HG03469 (cell line): Measurements from ENCODE around the gene IFRD2.
"Not testable (repeated sequence)": the region's sequence is repeated elsewhere in the genome, so short reads cannot be mapped to it uniquely, and the experiment has no call there.

Experiments used
- ATAC-seq: cut with Tn5 transposase; IDR thresholded peaks from one replicate; pipeline ENCODE4 v1.9.1; 2021; ENCODE audit warnings: mild to moderate bottlenecking, moderate library complexity, moderate number of reproducible peaks; ENCODE audit not compliant: unreplicated experiment

IFRD2 gene

GRCh38 chr3:50268703-50269451 lies 23.4 kb downstream of the IFRD2 start, which contains the start of gene SEMA3B:
Gene SEMA3B (plus strand): TSS chr3:50269147. CDS start chr3:50269241, 94 bp downstream.
- ATAC-seq: no peak

DNA sequence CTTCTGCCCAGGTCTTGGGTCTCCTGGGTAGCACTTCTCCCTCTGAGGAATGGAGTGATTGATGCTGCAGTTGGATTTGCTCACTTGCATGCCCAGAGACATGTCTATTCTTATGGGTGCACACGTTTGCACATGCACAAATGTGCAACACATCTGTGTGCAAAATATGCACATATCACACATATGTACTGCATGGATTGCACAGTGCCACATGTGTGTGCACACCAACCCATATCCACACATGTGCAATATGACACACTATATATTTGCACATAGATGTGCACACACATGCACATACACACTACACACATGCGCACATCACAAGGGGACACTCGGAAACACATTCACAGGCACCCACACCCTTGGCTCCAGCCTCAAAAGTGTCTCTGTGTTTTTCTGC lies 24.0 kb downstream of the IFRD2 start:
- no peak for ATAC-seq

DNA sequence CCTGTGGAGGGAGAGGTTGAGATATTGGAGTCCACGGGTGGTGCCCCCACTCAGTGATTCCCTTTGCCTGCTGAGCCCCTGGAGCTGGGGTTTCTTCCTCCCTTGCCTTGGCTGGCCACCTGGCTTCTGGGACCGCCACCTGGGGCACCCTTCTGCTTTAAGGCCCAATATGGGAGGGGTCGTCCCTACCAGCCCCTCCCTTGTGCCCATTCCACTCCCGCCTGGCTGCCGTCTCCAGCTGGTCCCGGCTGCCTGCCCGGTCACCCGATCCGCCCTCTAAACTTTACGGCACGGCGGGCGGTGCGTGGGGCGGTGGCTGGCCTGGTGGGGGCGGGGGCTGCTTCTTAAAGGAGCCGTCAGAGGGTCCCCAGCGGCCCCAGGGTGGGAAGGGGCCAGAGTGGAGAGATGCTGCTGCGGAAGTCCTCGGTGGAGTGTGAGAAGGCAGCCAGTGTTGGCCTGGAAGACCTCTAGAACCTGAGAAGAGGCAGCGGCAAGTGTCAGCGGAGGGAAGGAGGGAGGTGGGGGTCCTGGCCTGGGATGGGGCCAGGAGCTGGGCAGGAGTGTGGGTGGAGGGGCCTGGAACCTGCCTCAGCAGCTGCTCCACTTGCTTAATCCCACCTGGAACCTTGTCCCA lies 24.8 kb downstream of the IFRD2 start:
- no peak for ATAC-seq

GRCh38 chr3:50266836-50267235 lies 25.4 kb downstream of the IFRD2 start:
- ATAC-seq: no peak

DNA sequence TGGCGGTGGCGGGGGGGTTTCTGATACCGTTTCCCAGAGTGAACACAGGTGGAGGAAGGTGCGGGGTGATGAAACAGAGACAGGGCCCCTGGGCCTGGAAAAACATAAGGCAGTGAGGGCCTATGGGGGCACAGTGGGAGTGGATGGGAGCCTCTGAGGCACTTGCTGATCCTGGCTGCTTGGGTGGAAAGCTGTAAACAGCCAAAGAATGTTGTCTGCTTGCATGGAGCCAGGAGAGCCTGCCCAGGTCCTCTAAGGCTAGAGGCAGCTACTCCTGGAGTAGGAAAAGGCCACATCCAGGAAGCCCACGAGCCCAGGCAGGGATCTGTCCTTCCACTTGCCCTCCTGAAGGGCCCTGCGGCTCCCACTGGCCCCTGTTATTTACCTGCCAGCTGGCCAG lies 26.2 kb downstream of the IFRD2 start:
- ATAC-seq: no peak

GRCh38 chr3:50265571-50265970 lies 26.7 kb downstream of the IFRD2 start:
- no peak for ATAC-seq

GRCh38 chr3:50264964-50265485 lies 27.2 kb downstream of the IFRD2 start:
- no peak for ATAC-seq

DNA sequence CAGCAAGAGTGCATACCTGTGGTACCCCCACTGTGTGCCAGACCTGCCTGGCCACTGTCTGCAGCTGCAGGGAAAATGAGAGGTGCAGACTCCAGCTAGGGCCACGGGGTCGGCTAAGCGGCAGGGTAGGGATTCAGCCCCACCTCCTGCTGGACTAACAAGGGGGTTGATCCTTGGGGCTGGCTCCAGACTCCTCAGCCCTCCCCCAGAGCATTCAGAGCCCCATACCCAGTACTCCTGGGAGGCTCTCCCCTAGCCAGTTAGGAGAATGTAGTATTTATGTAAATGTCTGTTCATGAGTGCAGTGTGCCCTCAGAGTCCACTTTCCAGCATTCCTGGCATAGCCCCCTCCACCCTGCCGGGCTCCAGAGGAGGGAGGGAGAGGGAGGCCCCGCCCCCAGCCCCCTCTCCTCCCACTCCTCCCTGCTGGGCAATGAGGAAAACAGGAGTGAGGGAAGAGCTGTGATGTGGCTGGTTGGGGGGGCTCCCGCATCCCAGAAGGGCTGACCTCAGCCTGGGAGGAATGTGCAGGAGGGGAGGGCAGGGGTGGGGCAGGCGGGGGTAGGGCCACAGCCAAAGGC lies 27.8 kb downstream of the IFRD2 start:
- ATAC-seq: no peak

DNA sequence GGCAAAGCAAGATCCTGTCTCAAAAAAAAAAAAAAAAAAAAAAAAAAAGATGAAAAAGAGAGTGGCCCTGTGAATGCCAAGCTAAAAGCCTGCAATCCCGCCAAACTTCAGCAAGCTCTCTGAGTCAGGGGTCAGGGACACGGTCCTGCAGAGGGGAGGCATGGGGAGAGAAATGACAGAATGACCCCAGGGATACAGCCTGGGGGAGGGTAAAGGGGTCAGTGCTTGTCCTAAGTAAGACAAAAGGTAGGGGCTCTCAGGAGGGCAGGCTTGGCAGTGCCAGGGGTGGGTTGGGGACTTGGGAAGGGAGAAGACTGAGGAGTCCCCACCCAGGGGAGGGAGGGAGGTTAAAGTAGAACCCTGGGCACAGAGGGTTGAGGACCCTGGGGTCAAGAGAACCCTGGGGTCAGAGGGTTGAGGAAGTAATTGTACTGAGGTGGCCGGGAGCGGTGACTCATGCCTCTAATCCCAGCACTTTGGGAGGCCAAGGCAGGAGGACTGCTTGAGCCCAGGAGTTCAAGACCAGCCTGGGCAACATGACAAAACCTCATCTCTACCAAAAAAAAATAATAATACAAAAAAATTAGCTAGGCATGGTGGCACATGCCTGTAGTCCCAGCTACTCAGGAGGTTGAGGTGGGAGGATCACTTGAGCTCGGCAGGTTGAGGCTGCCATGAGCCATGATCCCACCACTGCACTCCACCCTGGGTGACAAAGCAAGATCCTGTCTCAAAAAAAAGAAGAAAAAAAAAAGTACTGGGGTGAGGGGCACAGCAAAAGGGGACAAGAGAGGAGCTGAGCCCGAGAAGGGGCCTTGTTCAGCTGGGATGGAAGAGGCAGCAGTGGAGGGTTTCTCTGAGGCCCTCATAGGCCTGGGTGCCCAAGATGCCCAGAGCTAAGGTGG lies 28.5 kb downstream of the IFRD2 start:
- no peak for ATAC-seq

DNA sequence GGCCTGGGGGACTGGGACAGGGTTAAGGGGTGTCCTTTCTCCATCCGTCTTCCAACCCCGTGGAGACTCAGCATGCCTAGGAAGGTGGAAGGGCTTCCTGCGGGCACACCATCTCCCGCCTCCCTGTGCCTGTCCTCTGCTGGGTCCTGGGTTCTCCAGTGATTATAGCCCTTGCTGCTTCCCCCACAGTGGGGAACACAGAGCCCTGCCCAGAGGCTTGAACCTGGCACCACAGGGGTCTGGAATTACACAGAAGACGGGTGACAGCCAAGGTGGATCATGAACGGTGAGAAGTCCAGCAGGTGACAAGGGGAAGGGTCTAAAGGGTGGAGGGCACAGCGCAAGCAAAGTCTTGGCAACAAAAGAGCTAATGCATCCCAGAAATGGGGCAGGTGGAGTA lies 29.5 kb downstream of the IFRD2 start:
- no peak for ATAC-seq

DNA sequence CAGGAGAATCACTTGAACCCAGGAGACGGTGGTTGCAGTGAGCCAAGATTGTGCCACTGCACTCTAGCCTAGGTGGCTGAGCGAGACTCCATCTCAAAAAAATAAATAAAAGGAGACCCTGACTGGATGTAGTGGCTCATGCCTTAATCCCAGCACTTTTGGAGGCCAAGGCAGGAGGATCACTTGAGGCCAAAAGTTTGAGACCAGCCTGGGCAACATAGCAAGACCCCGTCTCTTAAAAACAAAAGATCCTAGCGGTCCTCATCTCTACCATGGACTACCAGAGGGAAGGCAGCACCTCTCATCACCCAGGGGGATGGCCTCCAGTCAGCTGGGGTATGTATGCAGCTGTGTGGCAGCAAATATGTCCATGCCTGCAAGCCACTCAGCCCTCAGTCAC lies 30.0 kb downstream of the IFRD2 start:
- ATAC-seq: not testable (repeated sequence)

GRCh38 chr3:50261505-50261904 lies 30.7 kb downstream of the IFRD2 start:
- ATAC-seq: no peak

DNA sequence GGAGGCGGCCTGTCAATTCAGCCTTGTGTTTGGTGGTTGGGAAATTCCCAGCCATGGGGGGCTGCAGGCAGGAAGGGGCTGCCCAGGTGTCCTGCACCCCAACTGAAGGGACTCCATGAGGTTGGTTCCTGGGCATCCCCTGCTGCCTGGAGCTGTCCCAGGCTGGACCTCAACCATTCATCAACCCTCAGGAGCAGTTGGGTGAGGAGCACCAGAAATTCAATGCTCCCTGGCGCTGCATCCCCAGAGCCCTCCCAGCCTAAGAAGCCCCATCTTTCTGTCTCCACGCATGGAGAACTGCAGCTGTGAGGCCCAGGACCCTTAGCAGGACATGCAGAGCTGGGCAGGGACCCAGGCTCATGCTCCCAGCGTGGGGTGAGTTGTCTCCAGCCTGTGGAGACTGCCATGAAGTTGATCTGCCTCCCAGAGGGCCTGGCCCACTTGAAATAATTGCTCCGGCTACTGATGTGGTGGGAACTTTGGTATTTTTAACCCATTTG lies 31.2 kb downstream of the IFRD2 start:
- no peak for ATAC-seq

DNA sequence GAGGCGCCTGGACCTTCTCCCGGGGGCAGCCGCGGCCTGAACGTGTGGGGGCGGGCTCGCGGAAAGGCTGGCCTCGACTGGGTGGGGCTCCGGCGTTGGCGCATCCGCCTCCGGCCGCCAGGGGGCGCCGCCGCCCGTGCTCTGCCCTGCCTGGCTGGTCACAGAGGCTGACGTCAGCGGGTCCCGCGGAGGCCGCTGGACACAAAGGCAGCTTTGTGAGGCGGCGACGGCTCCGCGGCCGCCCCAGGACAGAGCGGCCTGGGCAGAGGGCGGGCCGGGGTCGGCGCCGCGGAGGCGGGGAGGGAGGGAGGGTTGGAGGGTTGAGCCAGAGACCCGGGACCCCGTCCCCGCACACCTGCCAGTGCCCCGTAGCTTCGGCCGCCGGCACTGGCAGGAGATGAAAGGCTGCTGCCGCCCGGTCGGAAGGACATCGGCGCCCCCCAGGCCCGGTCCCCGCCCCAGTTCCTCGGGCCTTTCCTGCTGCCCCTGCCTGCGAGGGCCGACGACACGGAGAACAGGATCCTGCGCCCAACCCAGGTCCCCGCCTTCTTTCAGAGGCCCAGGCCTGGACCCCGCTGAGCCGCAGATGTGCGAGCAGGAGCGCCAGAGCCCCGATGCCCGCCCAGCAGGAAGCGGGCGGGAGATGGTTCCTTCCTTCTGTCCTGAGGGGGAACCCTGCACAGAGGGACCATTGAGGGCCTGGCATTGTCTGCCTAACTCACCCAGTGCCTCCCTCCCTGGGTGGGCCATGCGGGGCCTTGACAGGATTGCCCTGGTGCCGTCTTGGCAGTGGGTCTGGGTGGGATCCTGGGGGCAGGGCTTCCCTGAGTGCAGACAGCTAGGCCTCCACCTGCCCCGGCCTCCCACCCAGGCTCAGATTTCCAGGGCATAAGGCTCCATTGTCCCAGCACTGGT lies 31.9 kb downstream of the IFRD2 start:
- no peak for ATAC-seq

GRCh38 chr3:50259432-50260026 lies 32.7 kb downstream of the IFRD2 start:
- no peak for ATAC-seq

DNA sequence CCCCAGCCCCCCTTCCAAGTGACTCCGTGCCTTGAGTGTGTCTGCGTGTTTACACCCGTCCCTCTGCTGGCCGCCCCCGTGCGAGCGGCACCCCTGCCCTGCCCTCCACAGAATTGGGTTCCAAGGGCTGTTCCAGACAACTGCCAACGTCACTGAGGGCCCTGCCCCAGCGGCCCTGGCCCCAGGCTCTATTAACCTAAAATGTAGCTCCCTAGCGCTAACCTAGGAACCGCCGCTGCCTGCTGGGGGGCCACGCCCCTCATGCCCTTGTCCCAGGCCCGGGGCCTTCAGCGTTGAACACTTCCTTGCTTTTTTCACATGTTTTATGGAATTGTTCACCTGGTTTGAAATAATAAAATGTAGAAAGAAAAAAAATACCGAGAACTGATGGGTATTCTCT lies 33.2 kb downstream of the IFRD2 start:
- ATAC-seq: no peak

GRCh38 chr3:50258029-50258680 lies 34.1 kb downstream of the IFRD2 start:
- ATAC-seq: no peak

- no peak for ATAC-seq
Measured at GRCh38 chr3:50256978-50257890, 35.0 kb downstream of the IFRD2 start.
